GM03348 (cell line): Measurements from ENCODE around the gene TRAF3IP1.

Experiments used
- DNase-seq: peaks from one replicate; pipeline ENCODE4 v3.0.0; 2012; ENCODE audit warnings: low spot score

The TRAF3IP1 gene

DNA sequence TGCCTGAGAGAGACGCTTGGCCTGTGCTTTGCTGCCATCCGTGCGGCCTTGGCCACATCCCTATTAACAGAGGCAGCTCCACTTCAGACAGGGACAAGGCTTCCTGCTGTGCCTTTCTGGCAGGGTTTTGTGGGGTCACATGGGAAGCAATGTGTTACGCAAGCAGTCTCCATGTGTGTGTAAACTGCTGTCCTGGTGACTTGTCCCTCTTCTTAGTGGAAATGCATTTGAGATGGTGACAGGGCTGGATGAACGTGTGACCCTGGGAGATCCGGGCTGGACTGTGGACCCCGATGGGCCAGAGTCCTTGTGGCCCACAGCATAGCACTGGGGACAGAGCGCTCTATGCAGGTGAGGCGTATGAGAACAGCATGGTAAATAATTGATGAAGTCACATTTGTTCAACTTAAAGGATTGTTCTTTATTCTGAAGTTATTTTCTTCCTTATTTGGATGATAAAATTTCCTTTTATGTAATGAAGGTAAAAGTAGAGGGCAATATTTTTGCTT lies 129.6 kb downstream of the TRAF3IP1 start:
- DNase-seq: peak; percentile 73

DNA sequence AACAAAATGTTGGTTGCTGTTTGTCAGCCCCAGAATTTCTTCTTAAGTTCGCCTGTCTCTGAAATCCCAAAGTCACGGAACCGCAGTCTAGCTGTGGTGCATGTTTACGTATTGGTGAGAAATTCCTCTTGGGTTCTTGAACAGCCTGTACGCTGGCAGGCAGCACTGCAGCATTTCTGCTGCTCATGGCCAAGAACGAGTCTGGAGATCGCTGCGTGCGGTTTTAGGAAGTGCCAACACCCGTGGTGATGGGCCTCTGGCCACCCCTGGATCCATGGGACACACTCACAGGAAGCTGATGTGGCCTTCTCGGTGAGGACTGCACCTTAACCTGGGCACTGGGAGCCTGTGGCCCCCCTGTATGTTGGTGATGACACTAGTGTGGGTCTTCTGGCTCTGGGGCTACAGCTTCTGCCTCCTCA lies 130.1 kb downstream of the TRAF3IP1 start:
- no peak for DNase-seq
